Activated naive CD4-positive, alpha-beta T cell treated with anti-CD3 and anti-CD28 coated beads, Interleukin-2, amount 50 U/mL, for 24 hours (primary cell): ENCODE results near the gene SMURF1.

Experiments
- H3K27ac Mint-ChIP-seq: one replicate; pipeline ENCODE4 v1.8.0; 2021; ENCODE audit warnings: mild to moderate bottlenecking, mixed read lengths
- H3K27me3 Mint-ChIP-seq: one replicate; pipeline ENCODE4 v1.8.0; 2021; ENCODE audit warnings: mixed read lengths
- H3K36me3 Mint-ChIP-seq: one replicate; pipeline ENCODE4 v1.8.0; 2021; ENCODE audit warnings: mixed read lengths
- H3K4me1 Mint-ChIP-seq: one replicate; pipeline ENCODE4 v1.8.0; 2021; ENCODE audit warnings: mixed read lengths
- H3K4me3 Mint-ChIP-seq: one replicate; pipeline ENCODE4 v1.8.0; 2021; ENCODE audit warnings: mild to moderate bottlenecking, mixed read lengths
- H3K9me3 Mint-ChIP-seq: one replicate; pipeline ENCODE4 v1.8.0; 2021; ENCODE audit warnings: mixed read lengths

The SMURF1 gene

DNA sequence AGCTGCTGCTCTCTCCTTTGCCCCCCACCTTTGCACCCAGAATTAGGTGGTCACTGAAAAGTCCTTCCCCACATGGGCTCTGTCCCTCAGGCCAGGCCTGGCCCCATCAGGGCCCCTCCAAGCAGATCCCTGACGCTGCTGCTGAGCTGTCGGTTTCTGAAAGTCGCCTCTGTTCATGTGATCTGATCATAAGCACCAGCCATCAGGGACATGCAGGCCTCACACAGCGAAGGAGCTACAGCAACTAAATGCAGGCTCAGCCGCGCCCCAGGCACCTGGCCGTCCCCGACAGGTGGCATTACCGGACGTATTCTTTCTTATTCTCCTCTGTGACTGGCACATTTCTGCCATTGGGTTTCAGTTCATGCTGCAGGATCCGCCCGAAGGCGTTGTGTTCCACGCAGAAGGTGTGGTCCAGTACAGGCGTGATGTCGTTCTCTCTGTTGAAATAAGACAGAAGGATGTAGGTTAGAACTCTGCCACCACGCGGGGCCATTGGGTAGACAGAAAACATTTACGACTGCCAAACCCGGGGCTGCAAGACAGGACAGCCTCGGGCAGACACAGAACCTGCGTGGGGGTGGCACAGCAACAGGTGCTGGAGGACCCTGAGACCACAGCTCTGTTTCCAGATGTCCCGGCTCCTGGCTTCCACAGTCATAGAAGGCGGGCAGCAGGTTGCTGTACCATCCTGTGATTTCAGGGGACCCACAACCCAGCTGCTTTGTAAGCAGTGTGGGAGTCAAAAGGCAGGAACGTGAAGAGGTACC lies 105.6 kb downstream of the SMURF1 start:
- Mint-ChIP-seq H3K27me3 (no peaks in the 10 kb centered on the region), H3K4me1 (no peaks in the 10 kb centered on the region), H3K4me3 (no peak overlapping the region), H3K9me3 (no peaks in the 10 kb centered on the region), H3K36me3 (peaks cover 19% of the 10 kb centered on the region), H3K27ac (no peak overlapping the region)

DNA sequence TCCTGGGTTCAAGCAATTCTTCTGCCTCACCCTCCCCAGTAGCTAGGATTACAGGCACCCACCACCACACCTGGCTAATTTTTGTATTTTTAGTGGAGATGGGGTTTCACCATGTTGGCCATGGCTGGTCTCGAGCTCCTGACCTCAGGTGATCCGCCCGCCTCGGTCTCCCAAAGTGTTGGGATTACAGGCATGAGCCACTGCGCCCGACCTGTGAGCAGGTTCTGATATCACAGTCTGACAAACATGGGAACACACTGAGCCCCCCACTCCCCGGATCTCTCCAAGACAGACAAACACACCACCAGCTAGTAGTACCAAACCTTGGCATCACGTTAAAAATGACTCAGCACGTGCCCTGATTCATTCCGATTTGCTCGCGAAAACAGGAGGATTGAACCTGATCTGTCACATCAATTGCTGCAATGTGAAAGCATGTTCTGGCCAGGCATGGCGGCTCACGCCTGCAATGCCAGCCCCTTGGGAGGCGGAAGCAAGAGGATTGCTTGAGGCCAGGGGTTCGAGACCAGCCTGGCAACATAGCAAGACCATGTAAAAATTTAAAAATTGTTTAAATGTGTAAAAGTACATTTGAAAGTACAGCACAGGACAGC lies 106.5 kb downstream of the SMURF1 start:
- no peak overlapping the region for H3K4me3 Mint-ChIP-seq
- no peaks in the 10 kb centered on the region for H3K9me3 Mint-ChIP-seq
- no peaks in the 10 kb centered on the region for H3K27me3 Mint-ChIP-seq
- H3K27ac Mint-ChIP-seq = no peak overlapping the region
- H3K4me1 Mint-ChIP-seq = no peaks in the 10 kb centered on the region
- peaks cover 17% of the 10 kb centered on the region for H3K36me3 Mint-ChIP-seq

DNA sequence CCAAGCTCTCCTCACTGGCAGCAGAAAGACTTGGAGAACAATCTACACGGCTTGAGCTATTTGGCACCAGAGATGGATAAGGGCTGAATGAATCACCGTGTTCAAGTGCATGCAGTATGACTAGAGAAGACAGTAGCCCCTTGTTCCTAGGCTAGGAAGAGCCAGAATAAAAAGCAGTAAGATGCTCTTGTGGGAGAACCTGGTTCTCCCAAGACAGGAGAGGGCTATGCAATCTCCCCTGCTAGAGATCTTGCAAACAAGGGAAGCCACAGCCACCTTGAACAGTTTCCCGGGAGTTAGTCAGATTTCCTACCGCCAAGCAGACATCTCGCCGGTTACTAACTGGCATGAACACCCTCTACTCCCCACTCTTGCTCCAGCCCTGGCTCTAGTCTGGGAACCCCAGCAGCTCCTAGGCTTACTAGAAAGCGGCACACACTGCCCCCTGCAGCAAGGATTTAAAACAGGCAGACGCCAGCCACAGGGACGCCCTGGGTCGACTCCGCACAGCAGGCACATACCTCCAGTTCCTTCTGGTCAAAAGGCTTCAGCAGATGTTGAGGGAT lies 107.3 kb downstream of the SMURF1 start:
- Mint-ChIP-seq H3K4me3 (no peak overlapping the region), H3K36me3 (peaks cover 15% of the 10 kb centered on the region), H3K4me1 (no peaks in the 10 kb centered on the region), H3K9me3 (no peaks in the 10 kb centered on the region), H3K27ac (no peak overlapping the region), H3K27me3 (no peaks in the 10 kb centered on the region)

DNA sequence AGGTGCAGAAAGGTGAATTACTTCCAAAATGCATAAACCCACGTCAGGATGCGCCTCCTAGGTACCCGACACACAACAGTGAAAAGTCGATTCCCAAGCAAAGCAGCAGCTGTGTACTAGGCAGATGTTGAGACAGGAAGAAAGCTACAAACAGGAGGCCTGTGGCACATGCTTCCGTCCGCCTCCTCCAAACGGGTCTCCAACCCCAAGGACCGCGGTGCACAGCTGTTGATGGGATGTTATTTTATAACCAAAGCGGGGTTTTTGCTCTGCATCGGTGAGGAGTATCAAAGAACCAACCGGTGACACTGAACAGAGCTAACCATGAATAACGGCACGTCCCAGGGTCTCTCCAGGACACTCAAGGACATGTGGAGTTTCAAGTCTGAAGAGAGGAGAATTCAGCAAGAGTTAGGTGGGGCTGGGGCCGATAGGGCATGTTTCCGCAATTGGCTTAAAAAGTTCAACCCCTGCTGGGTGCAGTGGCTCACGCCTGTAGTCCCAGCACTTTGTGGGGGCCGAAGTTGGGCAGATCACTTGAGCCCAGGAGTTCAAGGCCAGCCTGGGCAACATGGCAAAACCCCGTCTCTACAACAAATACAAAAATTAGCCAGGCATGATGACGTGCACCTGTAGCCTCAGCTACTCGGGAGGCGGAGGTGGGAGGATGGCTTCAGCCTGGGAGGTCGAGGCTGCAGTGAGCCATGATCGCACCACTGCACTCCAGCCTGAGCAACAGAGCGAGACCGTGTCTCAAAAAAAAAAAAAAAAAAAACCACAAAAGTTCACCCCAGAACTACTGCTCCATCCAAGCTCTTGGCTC lies 108.0 kb downstream of the SMURF1 start:
- Mint-ChIP-seq H3K36me3 (peaks cover 18% of the 10 kb centered on the region), H3K27me3 (no peaks in the 10 kb centered on the region), H3K9me3 (no peaks in the 10 kb centered on the region), H3K4me3 (no peak overlapping the region), H3K27ac (no peak overlapping the region), H3K4me1 (no peaks in the 10 kb centered on the region)

DNA sequence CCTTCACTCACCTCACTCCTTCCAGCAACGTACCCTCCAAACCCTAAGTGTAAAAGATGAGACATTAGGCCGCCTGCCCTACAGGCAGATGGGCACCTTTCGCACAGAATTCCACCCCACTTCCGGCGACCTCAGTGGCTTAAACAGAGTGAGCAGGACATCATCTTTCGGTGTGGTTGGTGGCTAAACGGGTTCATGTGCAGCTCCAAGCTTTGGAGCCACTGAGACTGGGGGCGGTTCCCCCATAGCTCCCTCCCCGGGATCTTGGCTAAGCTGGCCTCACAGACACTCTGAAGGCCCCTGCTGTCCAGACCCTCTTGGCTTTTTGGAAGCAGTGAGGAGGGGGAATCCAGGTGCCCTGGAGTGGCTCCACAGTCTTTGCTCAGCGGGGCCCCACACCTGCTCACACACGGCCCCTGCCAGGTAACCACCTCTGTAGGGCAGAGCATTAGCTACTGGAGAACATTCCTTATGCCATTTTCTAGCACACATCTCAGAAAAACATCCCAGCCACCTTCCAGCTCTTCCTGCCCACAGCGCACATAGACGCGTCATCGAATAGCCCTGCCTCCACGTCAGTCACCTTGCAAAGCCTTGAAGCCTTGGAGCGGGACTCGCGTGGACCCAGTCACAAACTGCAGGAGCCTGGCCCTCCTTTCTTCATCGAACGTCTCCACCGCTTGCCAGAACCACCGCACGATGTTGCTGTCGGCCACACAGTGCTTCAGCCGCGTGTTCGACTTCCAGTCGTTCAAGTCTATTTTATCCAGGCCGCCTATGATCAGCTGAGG lies 108.8 kb downstream of the SMURF1 start:
- H3K4me1 Mint-ChIP-seq = no peaks in the 10 kb centered on the region
- H3K4me3 Mint-ChIP-seq = no peak overlapping the region
- H3K9me3 Mint-ChIP-seq = no peaks in the 10 kb centered on the region
- H3K27ac Mint-ChIP-seq = no peak overlapping the region
- H3K27me3 Mint-ChIP-seq = no peaks in the 10 kb centered on the region
- H3K36me3 Mint-ChIP-seq = peaks cover 16% of the 10 kb centered on the region

DNA sequence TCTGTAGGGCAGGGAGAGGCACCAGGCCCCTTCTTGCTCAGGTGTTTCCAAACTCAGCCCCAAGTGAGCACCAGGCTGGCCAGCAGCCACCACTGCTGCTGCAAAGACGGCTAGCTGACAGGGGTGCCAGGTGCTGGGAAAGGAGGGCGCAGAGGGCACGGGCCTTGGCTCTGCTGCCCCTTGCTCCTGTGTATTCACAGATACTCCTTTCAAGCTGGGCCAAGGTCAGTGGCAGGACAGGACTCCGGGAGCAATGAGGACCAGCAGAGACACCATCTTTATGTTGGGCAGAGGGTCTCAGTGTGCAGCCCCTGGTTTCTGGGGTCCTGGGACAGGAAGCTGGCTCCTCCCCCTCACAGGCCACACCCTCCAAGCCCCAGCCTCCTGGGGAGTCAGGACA lies 110.1 kb downstream of the SMURF1 start:
- no peaks in the 10 kb centered on the region for H3K4me1 Mint-ChIP-seq
- H3K9me3 Mint-ChIP-seq = no peaks in the 10 kb centered on the region
- H3K27ac Mint-ChIP-seq = no peak overlapping the region
- peaks cover 13% of the 10 kb centered on the region for H3K36me3 Mint-ChIP-seq
- no peaks in the 10 kb centered on the region for H3K27me3 Mint-ChIP-seq
- H3K4me3 Mint-ChIP-seq = no peak overlapping the region

DNA sequence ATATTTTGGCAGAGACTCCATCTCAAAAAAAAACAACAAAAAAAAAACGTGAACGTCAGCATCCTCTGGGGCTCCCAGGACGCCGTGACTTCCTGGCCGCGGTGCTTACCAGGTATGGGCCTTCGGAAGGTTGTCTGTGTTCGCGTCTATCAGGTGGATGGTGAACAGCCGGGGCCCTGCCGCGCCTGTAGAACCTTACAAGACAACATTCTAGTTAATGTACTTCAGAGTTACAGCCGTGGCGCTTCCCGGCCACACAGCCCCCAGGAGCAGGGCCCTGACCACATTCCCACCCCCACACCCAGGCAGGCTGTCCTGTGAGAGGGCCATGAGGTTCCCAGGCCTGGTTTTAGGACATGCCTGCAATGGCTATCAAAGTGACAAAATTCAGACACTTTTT lies 111.0 kb downstream of the SMURF1 start:
- Mint-ChIP-seq H3K27me3 (no peaks in the 10 kb centered on the region), H3K36me3 (peaks cover 12% of the 10 kb centered on the region), H3K27ac (no peak overlapping the region), H3K4me1 (no peaks in the 10 kb centered on the region), H3K9me3 (no peaks in the 10 kb centered on the region), H3K4me3 (no peak overlapping the region)

DNA sequence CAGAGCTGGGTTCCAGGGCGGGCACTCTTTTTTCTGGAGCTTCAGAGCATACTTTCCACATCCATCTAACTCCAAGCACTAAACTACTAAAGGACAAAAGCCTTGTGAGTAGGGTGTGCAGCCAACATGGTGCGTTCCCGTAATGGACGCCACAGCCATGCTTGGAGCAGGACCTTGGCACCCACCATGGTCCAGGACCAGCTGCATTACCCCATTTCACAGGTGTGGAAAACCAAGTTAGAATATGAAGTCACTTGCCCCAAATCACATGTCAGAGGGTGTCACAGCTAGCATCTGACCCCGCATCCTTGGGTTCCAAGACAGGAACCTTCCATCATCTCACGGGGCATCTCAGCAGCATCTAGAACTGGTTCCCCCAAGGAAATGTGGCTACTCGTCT lies 112.4 kb downstream of the SMURF1 start:
- Mint-ChIP-seq H3K27ac (no peak overlapping the region), H3K9me3 (no peaks in the 10 kb centered on the region), H3K4me3 (no peak overlapping the region), H3K27me3 (no peaks in the 10 kb centered on the region), H3K4me1 (no peaks in the 10 kb centered on the region), H3K36me3 (peaks cover 8% of the 10 kb centered on the region)

DNA sequence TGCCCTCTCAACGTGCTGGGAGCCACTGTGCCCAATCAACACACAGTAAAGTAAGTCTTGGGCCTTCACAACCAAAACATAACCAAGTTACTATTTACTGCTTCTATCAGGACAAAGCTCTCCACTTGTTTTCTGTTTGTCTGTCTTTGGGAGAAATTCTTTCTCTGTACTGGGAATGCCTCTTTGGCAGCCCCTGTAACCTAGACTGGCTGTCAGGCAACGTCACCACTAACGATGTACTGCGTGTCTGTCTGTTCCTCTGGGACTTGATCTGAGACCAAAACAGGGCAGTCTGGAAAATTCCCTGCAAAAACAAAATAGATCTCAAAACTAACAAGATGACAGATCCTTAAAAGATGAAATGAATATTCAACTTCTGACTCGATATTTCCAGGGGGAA lies 113.0 kb downstream of the SMURF1 start:
- peak overlapping the region; percentile 55 for H3K27ac Mint-ChIP-seq
- H3K36me3 Mint-ChIP-seq = peaks cover 8% of the 10 kb centered on the region

DNA sequence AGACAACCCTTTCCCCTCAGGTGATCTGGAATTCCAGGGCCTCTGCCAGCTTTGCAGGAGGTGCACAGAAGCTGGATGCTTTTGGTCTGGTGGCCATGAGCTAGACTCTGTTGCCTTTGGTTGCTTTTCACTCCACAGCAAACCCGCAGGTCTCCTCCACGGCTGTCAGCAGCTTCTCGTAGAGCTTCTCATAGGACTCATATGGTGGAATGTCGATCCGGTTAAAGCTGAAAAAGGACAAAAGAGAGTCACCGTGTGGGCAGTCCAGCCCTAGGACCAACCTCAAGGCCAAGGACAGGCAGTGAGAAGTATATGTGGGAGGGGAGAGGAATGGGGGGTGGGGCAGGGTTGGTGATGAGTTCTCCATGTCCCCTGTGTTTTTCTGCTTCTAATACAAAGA lies 113.5 kb downstream of the SMURF1 start:
- Mint-ChIP-seq H3K4me3 (no peak overlapping the region), H3K27me3 (no peaks in the 10 kb centered on the region), H3K9me3 (no peaks in the 10 kb centered on the region), H3K36me3 (peaks cover 7% of the 10 kb centered on the region), H3K4me1 (no peaks in the 10 kb centered on the region), H3K27ac (no peak overlapping the region)

More for the DNA sequence above, 113.0 kb downstream of the SMURF1 start:
- H3K27me3 Mint-ChIP-seq = no peaks in the 10 kb centered on the region
- no peaks in the 10 kb centered on the region for H3K9me3 Mint-ChIP-seq
- no peak overlapping the region for H3K4me3 Mint-ChIP-seq
- no peaks in the 10 kb centered on the region for H3K4me1 Mint-ChIP-seq

DNA sequence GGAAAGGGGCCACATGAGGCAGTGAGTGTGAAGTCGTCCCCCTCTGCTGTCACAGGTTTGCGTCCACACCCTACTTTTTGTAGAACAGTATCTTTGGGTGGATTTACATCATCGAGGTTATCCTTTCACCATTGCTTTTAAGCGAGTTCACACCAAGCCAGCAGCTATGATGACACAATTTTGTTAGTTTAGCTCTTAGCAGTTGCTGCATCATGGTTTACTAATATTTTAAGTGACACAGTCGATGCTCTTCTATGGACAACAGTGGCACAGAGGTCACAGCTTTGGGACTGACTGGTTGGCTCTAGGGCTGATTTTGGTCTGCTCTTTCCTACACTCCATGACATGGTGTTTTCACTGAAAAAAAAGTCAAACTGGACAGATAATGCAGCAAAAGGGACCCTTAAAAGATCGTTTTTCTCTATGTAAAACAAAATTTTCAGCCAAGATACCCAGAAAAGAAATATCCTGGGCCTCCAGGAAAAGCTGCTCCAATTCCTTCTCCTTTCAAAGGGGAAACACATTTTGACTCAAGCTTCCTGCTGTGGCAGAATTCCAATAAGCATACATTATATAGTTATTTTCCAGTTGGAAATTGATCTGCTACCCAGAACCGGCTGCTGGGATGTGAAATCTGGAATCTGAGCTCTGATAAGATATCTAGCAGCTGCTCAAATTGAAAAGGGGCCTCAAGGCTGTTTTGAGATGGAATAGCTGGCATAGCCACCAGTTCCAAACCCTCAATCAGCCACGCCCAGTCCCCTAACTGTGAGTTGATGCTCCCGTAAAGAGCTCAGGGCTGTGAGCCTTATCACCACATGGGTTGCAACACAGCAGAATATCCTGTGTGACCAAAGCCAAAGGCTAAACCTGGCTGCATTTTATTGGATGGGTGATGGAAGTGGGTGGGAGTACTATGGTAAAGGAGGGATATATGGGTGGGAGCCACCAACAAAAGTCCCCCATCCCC lies 114.2 kb downstream of the SMURF1 start:
- Mint-ChIP-seq H3K36me3 (peaks cover 5% of the 10 kb centered on the region), H3K4me3 (no peak overlapping the region), H3K4me1 (no peaks in the 10 kb centered on the region), H3K9me3 (no peaks in the 10 kb centered on the region), H3K27ac (peak overlapping the region; percentile 68), H3K27me3 (no peaks in the 10 kb centered on the region)

DNA sequence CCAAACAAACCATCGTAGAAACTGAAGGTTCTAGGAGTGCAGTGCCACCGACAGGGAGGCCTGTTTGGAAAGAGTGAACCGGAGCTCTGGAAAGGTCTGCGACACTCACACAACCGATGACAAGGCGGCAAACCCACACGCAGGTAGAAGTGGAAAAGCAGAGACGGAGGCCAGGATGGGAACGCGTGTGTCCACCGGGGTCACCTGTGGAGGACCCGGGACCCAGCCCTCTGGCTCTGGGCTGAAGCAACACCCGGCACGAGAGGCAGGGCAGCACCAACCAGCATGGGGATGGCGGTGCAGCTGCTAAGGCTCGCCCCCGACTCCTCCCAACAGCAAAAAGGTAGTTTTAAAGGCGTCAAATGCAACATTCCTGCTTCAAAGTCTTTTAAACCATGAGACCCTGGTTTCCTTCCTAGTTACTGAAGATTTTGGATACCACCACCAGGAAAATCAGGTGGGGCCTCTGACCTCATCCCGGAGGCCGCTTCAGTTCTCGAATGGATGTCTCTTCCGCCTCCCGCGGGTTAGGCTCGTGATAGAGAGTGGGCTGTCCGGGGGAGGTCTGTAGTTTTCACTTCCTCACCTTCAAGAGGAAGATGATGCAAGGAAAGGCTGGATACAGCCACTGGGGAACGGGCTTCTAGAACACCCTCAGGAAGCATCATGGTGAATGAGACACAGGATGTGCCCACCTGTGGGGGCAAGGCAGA lies 115.5 kb downstream of the SMURF1 start:
- Mint-ChIP-seq H3K9me3 (no peaks in the 10 kb centered on the region), H3K4me1 (peaks cover under 1% of the 10 kb centered on the region), H3K27ac (no peak overlapping the region), H3K4me3 (no peak overlapping the region), H3K27me3 (no peaks in the 10 kb centered on the region), H3K36me3 (peaks cover 6% of the 10 kb centered on the region)

DNA sequence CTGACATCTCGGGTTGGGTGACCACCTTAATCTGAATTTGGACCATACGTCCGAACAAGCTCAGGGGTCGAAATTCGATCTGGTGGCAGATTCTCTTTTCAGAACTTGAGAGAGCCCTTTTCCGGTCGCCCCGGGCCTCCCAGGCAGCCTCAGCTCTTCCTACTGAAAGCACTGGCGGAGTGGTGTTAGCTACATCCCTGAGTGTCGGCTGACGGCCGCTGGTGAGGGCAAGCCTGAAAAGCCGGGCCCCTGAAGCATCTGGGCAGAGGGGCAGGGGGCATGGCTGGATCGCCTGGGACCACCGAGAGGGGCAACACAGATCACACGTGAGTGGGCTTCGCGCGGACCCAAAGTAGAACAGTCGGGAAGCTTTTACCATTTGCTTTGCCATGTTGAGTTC lies 116.1 kb downstream of the SMURF1 start:
- H3K27ac Mint-ChIP-seq = no peak overlapping the region
- no peaks in the 10 kb centered on the region for H3K9me3 Mint-ChIP-seq
- H3K27me3 Mint-ChIP-seq = no peaks in the 10 kb centered on the region
- H3K4me1 Mint-ChIP-seq = peaks cover 4% of the 10 kb centered on the region
- H3K4me3 Mint-ChIP-seq = no peak overlapping the region
- H3K36me3 Mint-ChIP-seq = peaks cover 8% of the 10 kb centered on the region

DNA sequence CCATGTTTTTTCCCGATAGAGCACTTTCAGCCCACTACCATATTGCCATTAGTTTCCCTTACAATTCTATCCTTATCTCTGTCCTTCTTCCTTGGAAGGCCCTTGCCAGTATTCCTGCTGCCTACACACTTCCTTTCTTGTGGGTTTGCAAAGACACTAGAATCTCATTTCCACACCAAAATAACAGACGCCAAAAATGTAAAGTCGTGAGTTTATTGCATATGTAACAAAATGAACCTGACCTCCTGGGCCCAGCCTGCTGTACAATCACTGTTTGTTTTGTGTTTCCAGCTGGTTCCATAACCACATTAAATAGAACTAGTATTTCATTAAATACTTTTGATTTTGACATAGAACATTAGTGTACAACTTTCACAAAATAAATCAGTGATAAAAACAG lies 116.7 kb downstream of the SMURF1 start:
- no peaks in the 10 kb centered on the region for H3K27me3 Mint-ChIP-seq
- no peaks in the 10 kb centered on the region for H3K9me3 Mint-ChIP-seq
- peaks cover 4% of the 10 kb centered on the region for H3K4me1 Mint-ChIP-seq
- peaks cover 8% of the 10 kb centered on the region for H3K36me3 Mint-ChIP-seq
- H3K27ac Mint-ChIP-seq = peak overlapping the region; percentile 43
- no peak overlapping the region for H3K4me3 Mint-ChIP-seq
